Right lobe of liver (tissue), 4 donors: ENCODE data around the gene CCL4L2.

Source experiments
- CTCF ChIP-seq, 4 donors: fragments of 200-600 bp in 3 of 4; fragments of 450-650 bp in 1 of 4; IDR thresholded peaks; one replicate each; pipeline versions ENCODE4 v1.5.1 to v1.8.0; 2016 to 2022; ENCODE audit warnings: antibody characterized with exemption in 4 of 4, mild to moderate bottlenecking in 2 of 4
- POLR2A ChIP-seq: fragments of 450-650 bp; IDR thresholded peaks from one replicate; pipeline ENCODE4 v1.6.1; 2017; ENCODE audit warnings: antibody characterized with exemption, mild to moderate bottlenecking
- donor health status: DM: no; HTN: no; CAD: no.
- donor health status: DM: no; HTN: no; CAD: no.
- donor health status: DM: no; HTN: yes; CAD: no.

DNA sequence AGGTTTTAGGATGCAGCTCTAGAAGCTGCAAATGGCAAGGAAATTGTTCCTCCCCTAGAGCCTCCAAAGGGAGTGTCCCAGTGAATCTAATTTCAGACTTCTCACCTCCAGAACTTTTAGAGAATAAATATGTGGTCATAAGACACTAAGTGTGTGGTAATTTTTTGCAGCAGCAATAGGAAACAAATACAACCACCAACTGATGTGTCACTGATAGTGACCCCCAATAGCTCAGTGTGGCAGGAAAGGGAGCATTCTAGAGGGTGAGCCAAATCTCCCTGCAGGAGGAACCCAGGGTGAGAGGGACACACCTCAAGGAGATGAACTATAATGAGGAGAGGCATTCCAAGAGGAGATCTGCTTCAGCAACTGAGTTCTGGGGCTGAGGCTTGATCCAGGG, 4.1 kb downstream of the CCL4L2 start:
- TF ChIP-seq CTCF (IDR thresholded peaks at IDR 0.05) (no peak), POLR2A (no peak)
